ENCODE data around the gene PGS1. TPM values are rescaled to one million over a fixed set of nuclear protein-coding genes. Genes with fewer than 3 reads are reported as not detected.

The PGS1 gene
- total RNA-seq, 1 experiment from 2014 or later: 42.5 TPM

- BruUV-seq (replicated peaks): no TSS peak
- intact Hi-C loops (cut with micrococcal nuclease; ENCODE audit: unreplicated experiment): no loop called here
- CTCF ChIA-PET: no interaction called here
- Histone ChIP-seq H3K4me3 (ENCODE audit: low read depth, low read length, poor library complexity, severe bottlenecking) (no peak overlapping the region), H3K9me3 (ENCODE audit: low read depth, low read length, poor library complexity, severe bottlenecking) (no peaks in the 10 kb centered on the region), H3K27ac (ENCODE audit: low read depth, low read length, poor library complexity, severe bottlenecking) (no peak overlapping the region), H3K36me3 (ENCODE audit: insufficient read depth, low read length, poor library complexity, severe bottlenecking) (no peaks in the 10 kb centered on the region), H3K4me1 (ENCODE audit: insufficient read depth, low read length, poor library complexity, severe bottlenecking) (no peaks in the 10 kb centered on the region), H3K27me3 (replicated peaks; ENCODE audit: insufficient read depth, low read depth, low read length, poor library complexity) (no peaks in the 10 kb centered on the region)
- no peak for DNase-seq (ENCODE audit: low spot score)
- TF ChIP-seq, protein P1, sequence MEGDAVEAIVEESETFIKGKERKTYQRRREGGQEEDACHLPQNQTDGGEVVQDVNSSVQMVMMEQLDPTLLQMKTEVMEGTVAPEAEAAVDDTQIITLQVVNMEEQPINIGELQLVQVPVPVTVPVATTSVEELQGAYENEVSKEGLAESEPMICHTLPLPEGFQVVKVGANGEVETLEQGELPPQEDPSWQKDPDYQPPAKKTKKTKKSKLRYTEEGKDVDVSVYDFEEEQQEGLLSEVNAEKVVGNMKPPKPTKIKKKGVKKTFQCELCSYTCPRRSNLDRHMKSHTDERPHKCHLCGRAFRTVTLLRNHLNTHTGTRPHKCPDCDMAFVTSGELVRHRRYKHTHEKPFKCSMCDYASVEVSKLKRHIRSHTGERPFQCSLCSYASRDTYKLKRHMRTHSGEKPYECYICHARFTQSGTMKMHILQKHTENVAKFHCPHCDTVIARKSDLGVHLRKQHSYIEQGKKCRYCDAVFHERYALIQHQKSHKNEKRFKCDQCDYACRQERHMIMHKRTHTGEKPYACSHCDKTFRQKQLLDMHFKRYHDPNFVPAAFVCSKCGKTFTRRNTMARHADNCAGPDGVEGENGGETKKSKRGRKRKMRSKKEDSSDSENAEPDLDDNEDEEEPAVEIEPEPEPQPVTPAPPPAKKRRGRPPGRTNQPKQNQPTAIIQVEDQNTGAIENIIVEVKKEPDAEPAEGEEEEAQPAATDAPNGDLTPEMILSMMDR (conservative IDR thresholded peaks at IDR 0.05; ENCODE audit: low read depth, low read length): no peak
- no peak for TF ChIP-seq EZH2 (IDR thresholded peaks at IDR 0.05; ENCODE audit: borderline replicate concordance, low read depth, low read length, poor library complexity, severe bottlenecking)
- POLR2A ChIA-PET (ENCODE audit: low non-redundant PET): no interaction called here
These were observed 60.4 kb downstream of the PGS1 start for GRCh38 chr17:78438694-78439325.

- no peak overlapping the region for H3K27ac ChIP-seq (ENCODE audit: low read depth, low read length, poor library complexity, severe bottlenecking)
- BruUV-seq (replicated peaks): no TSS peak
- no peaks in the 10 kb centered on the region for H3K4me1 ChIP-seq (ENCODE audit: insufficient read depth, low read length, poor library complexity, severe bottlenecking)
- H3K9me3 ChIP-seq (ENCODE audit: low read depth, low read length, poor library complexity, severe bottlenecking): no peaks in the 10 kb centered on the region
- DNase-seq (ENCODE audit: low spot score): no peak
- no peaks in the 10 kb centered on the region for H3K36me3 ChIP-seq (ENCODE audit: insufficient read depth, low read length, poor library complexity, severe bottlenecking)
- intact Hi-C loops (cut with micrococcal nuclease; ENCODE audit: unreplicated experiment): no loop called here
- CTCF ChIA-PET: no interaction called here
- no peak overlapping the region for H3K4me3 ChIP-seq (ENCODE audit: low read depth, low read length, poor library complexity, severe bottlenecking)
- POLR2A ChIA-PET (ENCODE audit: low non-redundant PET): no interaction called here
- no peak for TF ChIP-seq EZH2 (IDR thresholded peaks at IDR 0.05; ENCODE audit: borderline replicate concordance, low read depth, low read length, poor library complexity, severe bottlenecking)
- TF ChIP-seq, protein P1 (conservative IDR thresholded peaks at IDR 0.05; ENCODE audit: low read depth, low read length): no peak
- H3K27me3 ChIP-seq (replicated peaks; ENCODE audit: insufficient read depth, low read depth, low read length, poor library complexity): no peaks in the 10 kb centered on the region
These were observed 63.0 kb downstream of the PGS1 start for GRCh38 chr17:78441271-78441971.

DNA sequence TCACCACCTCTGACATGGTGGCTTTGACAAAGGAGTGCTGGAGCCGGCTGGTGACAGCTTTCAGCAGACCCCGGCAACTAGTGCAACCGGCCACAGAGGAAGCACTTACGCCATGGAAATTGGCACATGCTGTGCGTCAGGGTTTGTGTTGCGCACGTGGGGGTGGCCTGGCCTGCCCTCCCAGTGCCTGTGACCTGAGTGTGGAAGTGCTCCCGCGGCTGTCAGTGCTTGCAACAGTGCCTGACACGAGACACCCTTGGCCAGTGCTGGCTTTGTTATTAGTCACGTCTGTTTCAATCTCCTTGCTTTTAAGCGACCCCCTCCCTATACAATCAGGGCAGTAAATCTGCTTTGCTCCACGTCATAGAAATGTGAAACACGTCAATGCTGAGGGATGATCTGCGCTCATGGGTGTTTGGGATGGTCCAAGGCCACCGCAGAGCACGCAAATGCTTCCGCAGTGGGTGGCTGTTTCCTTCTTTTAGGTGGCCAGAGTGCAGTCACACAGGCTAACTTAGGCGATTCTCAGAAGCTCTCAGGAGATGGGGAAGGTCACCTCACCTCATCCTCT lies 64.3 kb downstream of the PGS1 start:
- BruUV-seq (replicated peaks): no TSS peak
- Histone ChIP-seq H3K9me3 (ENCODE audit: low read depth, low read length, poor library complexity, severe bottlenecking) (no peaks in the 10 kb centered on the region), H3K27me3 (replicated peaks; ENCODE audit: insufficient read depth, low read depth, low read length, poor library complexity) (no peaks in the 10 kb centered on the region), H3K27ac (ENCODE audit: low read depth, low read length, poor library complexity, severe bottlenecking) (no peak overlapping the region), H3K4me3 (ENCODE audit: low read depth, low read length, poor library complexity, severe bottlenecking) (no peak overlapping the region), H3K4me1 (ENCODE audit: insufficient read depth, low read length, poor library complexity, severe bottlenecking) (no peaks in the 10 kb centered on the region), H3K36me3 (ENCODE audit: insufficient read depth, low read length, poor library complexity, severe bottlenecking) (no peaks in the 10 kb centered on the region)
- DNase-seq (ENCODE audit: low spot score): no peak
- ChIA-PET POLR2A (ENCODE audit: low non-redundant PET) (no interaction called here), CTCF (no interaction called here)
- no peak for TF ChIP-seq EZH2 (IDR thresholded peaks at IDR 0.05; ENCODE audit: borderline replicate concordance, low read depth, low read length, poor library complexity, severe bottlenecking)
- TF ChIP-seq, protein P1 (conservative IDR thresholded peaks at IDR 0.05; ENCODE audit: low read depth, low read length): no peak
- intact Hi-C loops (cut with micrococcal nuclease; ENCODE audit: unreplicated experiment): no loop called here
